H9 (cell line): ENCODE results near the gene DLX5. TPM values are rescaled to one million over a fixed set of nuclear protein-coding genes. Genes with fewer than 3 reads are reported as not detected.
A peak's percentile ranks its signal among the peaks of the same experiment; 100 is the strongest.

Experiments used
- DNase-seq: peaks from one replicate; pipeline ENCODE4 v3.0.0-alpha.2; 2017
- H2AFZ ChIP-seq: one replicate; pipeline ENCODE4 v1.6.1; 2013; ENCODE audit warnings: mild to moderate bottlenecking, low read length, control low read depth, moderate library complexity
- H2AK5ac ChIP-seq: 2 replicates; pipeline ENCODE4 v1.6.1; 2013; ENCODE audit warnings: low read length, control low read depth, mixed read lengths; ENCODE audit not compliant: insufficient read length
- H2BK120ac ChIP-seq: one replicate; pipeline ENCODE4 v1.6.1; 2013; ENCODE audit warnings: low read depth, mild to moderate bottlenecking, low read length, control low read depth, inconsistent platforms; ENCODE audit not compliant: poor library complexity, severe bottlenecking
- H2BK12ac ChIP-seq: 2 replicates; pipeline ENCODE4 v1.6.1; 2013; ENCODE audit warnings: low read length, control low read depth, mixed read lengths, low read depth; ENCODE audit not compliant: insufficient read length
- H2BK15ac ChIP-seq: 2 replicates; pipeline ENCODE4 v1.6.1; 2013; ENCODE audit warnings: low read depth, low read length, control low read depth
- H2BK20ac ChIP-seq: one replicate; pipeline ENCODE4 v1.6.1; 2013; ENCODE audit warnings: low read depth, mild to moderate bottlenecking, low read length, control low read depth, inconsistent platforms; ENCODE audit not compliant: poor library complexity, severe bottlenecking
- H2BK5ac ChIP-seq: 2 replicates; pipeline ENCODE4 v1.6.1; 2013; ENCODE audit warnings: low read length, control low read depth, mixed read lengths; ENCODE audit not compliant: insufficient read length
- H3K14ac ChIP-seq: 2 replicates; pipeline ENCODE4 v1.6.1; 2013; ENCODE audit warnings: low read length, control low read depth; ENCODE audit not compliant: insufficient read depth
- H3K18ac ChIP-seq: 2 replicates; pipeline ENCODE4 v1.6.1; 2013; ENCODE audit warnings: low read depth, mild to moderate bottlenecking, mixed read lengths, low read length, control low read depth; ENCODE audit not compliant: insufficient read length
- H3K23ac ChIP-seq: 2 replicates; pipeline ENCODE4 v1.6.1; 2013; ENCODE audit warnings: low read length, control low read depth, mixed read lengths, low read depth; ENCODE audit not compliant: insufficient read length
- H3K23me2 ChIP-seq: 2 replicates; pipeline ENCODE4 v1.6.1; 2013; ENCODE audit warnings: low read depth, mild to moderate bottlenecking, mixed read lengths, low read length, control low read depth; ENCODE audit not compliant: insufficient read length, poor library complexity, severe bottlenecking
- H3K27ac ChIP-seq: 2 replicates; pipeline ENCODE4 v1.5.1; 2013; ENCODE audit warnings: low read length, control low read depth, mixed read lengths, low read depth; ENCODE audit not compliant: insufficient read length
- H3K27me3 ChIP-seq: 2 replicates; pipeline ENCODE4 v1.6.1; 2013; ENCODE audit warnings: low read length, control low read depth, inconsistent platforms; ENCODE audit not compliant: insufficient read depth
- H3K4ac ChIP-seq: 2 replicates; pipeline ENCODE4 v1.6.1; 2013; ENCODE audit warnings: low read depth, mild to moderate bottlenecking, control low read depth, inconsistent platforms, low read length, moderate library complexity
- H3K4me1 ChIP-seq: 2 replicates; pipeline ENCODE4 v1.6.1; 2013; ENCODE audit warnings: low read length, control low read depth, inconsistent platforms; ENCODE audit not compliant: insufficient read depth
- H3K4me2 ChIP-seq: 2 replicates; pipeline ENCODE4 v1.6.1; 2013; ENCODE audit warnings: low read length, control low read depth, mixed read lengths; ENCODE audit not compliant: insufficient read length, insufficient read depth
- H3K56ac ChIP-seq: 2 replicates; pipeline ENCODE4 v1.6.1; 2013; ENCODE audit warnings: low read depth, mild to moderate bottlenecking, mixed read lengths, low read length, control low read depth; ENCODE audit not compliant: insufficient read length
- H3K79me1 ChIP-seq: 2 replicates; pipeline ENCODE4 v1.6.1; 2013; ENCODE audit warnings: low read depth, mild to moderate bottlenecking, moderate library complexity, low read length, control low read depth, inconsistent platforms; ENCODE audit not compliant: insufficient read depth, poor library complexity, severe bottlenecking
- H3K79me2 ChIP-seq: 2 replicates; pipeline ENCODE4 v1.6.1; 2013; ENCODE audit warnings: low read length, control low read depth, inconsistent platforms; ENCODE audit not compliant: insufficient read depth
- H3K9ac ChIP-seq: 2 replicates; pipeline ENCODE4 v1.6.1; 2013; ENCODE audit warnings: low read length, control low read depth, mixed read lengths; ENCODE audit not compliant: insufficient read length; ENCODE audit errors: extremely low read depth
- H3K9me3 ChIP-seq: one replicate; pipeline ENCODE4 v1.6.1; 2013; ENCODE audit warnings: low read depth, low read length, inconsistent platforms; ENCODE audit not compliant: control insufficient read depth
- H3T11ph ChIP-seq: one replicate; pipeline ENCODE4 v1.6.1; 2013; ENCODE audit warnings: mild to moderate bottlenecking, low read length, control low read depth, inconsistent platforms
- H4K20me1 ChIP-seq: one replicate; pipeline ENCODE4 v1.6.1; 2013; ENCODE audit not compliant: control insufficient read depth, insufficient read length, insufficient read depth
- H4K5ac ChIP-seq: 2 replicates; pipeline ENCODE4 v1.6.1; 2013; ENCODE audit warnings: low read depth, mild to moderate bottlenecking, mixed read lengths, low read length, control low read depth; ENCODE audit not compliant: insufficient read length
- H4K8ac ChIP-seq: replicated peaks from 2 replicates; pipeline ENCODE4 v1.6.1; 2013; ENCODE audit warnings: low read length, control low read depth, mixed read lengths, low read depth; ENCODE audit not compliant: insufficient read length
- H4K91ac ChIP-seq: 2 replicates; pipeline ENCODE4 v1.6.1; 2013; ENCODE audit warnings: low read depth, mild to moderate bottlenecking, moderate library complexity, mixed read lengths, low read length, control low read depth; ENCODE audit not compliant: insufficient read length
- H3K27ac Mint-ChIP-seq, 3 experiments: 2 replicates in 2 of 3; 3 replicates in 1 of 3; pipeline ENCODE4 v1.8.0; 2020 to 2021; ENCODE audit warnings: mixed read lengths in 3 of 3, mild to moderate bottlenecking in 1 of 3, moderate library complexity in 1 of 3
- H3K27me3 Mint-ChIP-seq: 2 replicates; pipeline ENCODE4 v1.8.0; 2021; ENCODE audit warnings: low read depth, mild to moderate bottlenecking, moderate library complexity, mixed read lengths
- H3K36me3 Mint-ChIP-seq, 3 experiments: 2 replicates in 2 of 3; 3 replicates in 1 of 3; pipeline ENCODE4 v1.8.0; 2020 to 2021; ENCODE audit warnings: low read depth in 3 of 3, mixed read lengths in 3 of 3; ENCODE audit not compliant: insufficient read depth in 1 of 3
- H3K4me1 Mint-ChIP-seq, 2 experiments: 2 replicates each; pipeline ENCODE4 v1.8.0; 2020; ENCODE audit warnings: mixed read lengths in 2 of 2
- H3K4me3 Mint-ChIP-seq, 2 experiments: 2 replicates in 1 of 2; 3 replicates in 1 of 2; pipeline ENCODE4 v1.8.0; 2020 to 2021; ENCODE audit warnings: mild to moderate bottlenecking in 2 of 2, mixed read lengths in 2 of 2, moderate library complexity in 1 of 2
- H3K9me3 Mint-ChIP-seq, 2 experiments: 2 replicates in 1 of 2; 3 replicates in 1 of 2; pipeline ENCODE4 v1.8.0; 2020; ENCODE audit warnings: mild to moderate bottlenecking in 2 of 2, mixed read lengths in 2 of 2, moderate library complexity in 1 of 2
- whole genome bisulfite sequencing: extraction: QIAGEN DNeasy Blood & Tissue Kit; methylation state at CpG from one replicate; pipeline ENCODE4 v1.1.7; 2013; ENCODE audit warnings: missing lambda C conversion rate, low lambda C conversion rate, mixed read lengths; ENCODE audit not compliant: insufficient read length; ENCODE audit errors: extremely low coverage; 5-methylcytosine and 5-hydroxymethylcytosine counted together
- total RNA-seq: library from RNA; stranded (reverse); gene quantifications from 2 replicates; pipeline ENCODE4 v1.2.1, GENCODE V29; 2021
- TF ChIP-seq, protein P1 (sequence below): fragments of 200-600 bp; sonication (generic); conservative IDR thresholded peaks from 3 replicates; pipeline ENCODE4 v1.8.0; 2021; ENCODE audit warnings: antibody characterized with exemption, mild to moderate bottlenecking

Gene DLX5
- total RNA-seq, 1 experiment from 2014 or later = 0.22 TPM

DNA sequence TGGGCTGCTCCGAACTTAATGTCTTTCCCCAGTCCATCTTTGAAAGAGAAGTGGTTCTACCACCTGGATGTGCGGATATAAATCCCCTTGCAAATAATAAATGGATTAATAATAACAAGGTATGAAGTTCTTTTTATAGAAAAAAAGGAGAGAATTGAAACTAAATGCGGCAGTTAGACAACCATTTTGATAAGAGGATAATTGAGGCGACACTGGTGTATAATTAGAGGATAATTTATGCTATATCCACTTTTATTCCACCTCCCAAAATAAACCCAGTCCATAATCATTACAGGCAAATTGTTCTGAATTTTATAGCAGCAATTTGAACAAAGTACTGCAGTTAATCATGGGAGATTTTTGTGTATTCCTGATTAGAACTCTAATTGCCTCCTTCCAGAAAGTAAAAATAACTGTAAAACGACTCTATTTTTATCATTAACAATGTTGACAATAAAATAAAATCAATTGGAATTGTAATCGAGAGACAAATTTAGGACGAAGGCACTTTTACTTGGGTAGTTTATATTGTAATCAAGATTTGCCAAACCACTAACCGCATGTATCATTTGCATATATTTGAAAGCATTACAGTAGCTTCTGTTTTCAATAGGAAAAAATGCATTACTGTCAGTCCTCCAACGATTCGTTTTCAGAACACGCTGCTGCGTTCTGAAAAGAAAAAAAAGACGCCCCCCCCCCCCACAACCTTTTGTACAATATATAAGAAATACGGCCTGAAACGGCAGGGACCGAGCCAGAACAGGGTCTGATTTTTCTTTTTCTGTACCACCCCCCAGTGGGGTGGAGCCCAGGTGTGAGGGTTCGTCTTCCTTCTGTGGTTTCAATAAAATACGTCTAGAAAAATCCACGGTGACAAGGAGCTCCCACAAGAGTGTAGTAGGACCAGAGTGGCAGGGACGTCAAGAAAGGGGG, 20.1 kb downstream of the DLX5 start:
- H3K14ac ChIP-seq = no peak overlapping the region
- H3K27me3 ChIP-seq = peaks cover 84% of the 10 kb centered on the region
- H3K27ac ChIP-seq = no peak overlapping the region
- H4K91ac ChIP-seq = no peak overlapping the region
- no peaks in the 10 kb centered on the region for H3K79me2 ChIP-seq
- no peak overlapping the region for H2BK15ac ChIP-seq
- H3K4me1 Mint-ChIP-seq = peaks cover 44 to 57% of the 10 kb centered on the region in 2 experiments
- H3K18ac ChIP-seq = no peak overlapping the region
- peaks cover 98% of the 10 kb centered on the region for H3K27me3 Mint-ChIP-seq
- no peak overlapping the region for H2BK120ac ChIP-seq
- TF ChIP-seq, protein P1, sequence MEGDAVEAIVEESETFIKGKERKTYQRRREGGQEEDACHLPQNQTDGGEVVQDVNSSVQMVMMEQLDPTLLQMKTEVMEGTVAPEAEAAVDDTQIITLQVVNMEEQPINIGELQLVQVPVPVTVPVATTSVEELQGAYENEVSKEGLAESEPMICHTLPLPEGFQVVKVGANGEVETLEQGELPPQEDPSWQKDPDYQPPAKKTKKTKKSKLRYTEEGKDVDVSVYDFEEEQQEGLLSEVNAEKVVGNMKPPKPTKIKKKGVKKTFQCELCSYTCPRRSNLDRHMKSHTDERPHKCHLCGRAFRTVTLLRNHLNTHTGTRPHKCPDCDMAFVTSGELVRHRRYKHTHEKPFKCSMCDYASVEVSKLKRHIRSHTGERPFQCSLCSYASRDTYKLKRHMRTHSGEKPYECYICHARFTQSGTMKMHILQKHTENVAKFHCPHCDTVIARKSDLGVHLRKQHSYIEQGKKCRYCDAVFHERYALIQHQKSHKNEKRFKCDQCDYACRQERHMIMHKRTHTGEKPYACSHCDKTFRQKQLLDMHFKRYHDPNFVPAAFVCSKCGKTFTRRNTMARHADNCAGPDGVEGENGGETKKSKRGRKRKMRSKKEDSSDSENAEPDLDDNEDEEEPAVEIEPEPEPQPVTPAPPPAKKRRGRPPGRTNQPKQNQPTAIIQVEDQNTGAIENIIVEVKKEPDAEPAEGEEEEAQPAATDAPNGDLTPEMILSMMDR = no peak
- H2AFZ ChIP-seq = no peak overlapping the region
- H3K4me1 ChIP-seq = no peaks in the 10 kb centered on the region; the same call in 1 of the 2 replicates
- H3K36me3 Mint-ChIP-seq = no peaks in the 10 kb centered on the region
- no peak overlapping the region for H3K9ac ChIP-seq
- no peak overlapping the region for H3K56ac ChIP-seq
- peaks cover under 1 to 9% of the 10 kb centered on the region in 2 experiments; a peak in 3 of 5 replicates for H3K9me3 Mint-ChIP-seq
- no peak overlapping the region for H3K4ac ChIP-seq
- no peak overlapping the region for H3T11ph ChIP-seq
- H3K23ac ChIP-seq = no peak overlapping the region
- H3K23me2 ChIP-seq = peaks cover 9% of the 10 kb centered on the region
- no peak overlapping the region for H2AK5ac ChIP-seq
- no peak overlapping the region for H4K5ac ChIP-seq
- no peaks in the 10 kb centered on the region for H3K9me3 ChIP-seq
- no CpG with 5 or more reads among the region's 20 CpGs for WGBS
- H2BK20ac ChIP-seq = no peak overlapping the region
- H2BK12ac ChIP-seq = no peak overlapping the region
- no peak overlapping the region for H2BK5ac ChIP-seq
- H4K8ac ChIP-seq = no peak overlapping the region
- H3K4me3 Mint-ChIP-seq = peak overlapping the region in 1 of 2 experiments; percentile 91; a peak in 3 of 5 replicates
- no peak overlapping the region for H3K27ac Mint-ChIP-seq
- H3K4me2 ChIP-seq = peak overlapping the region; percentile 63
- H4K20me1 ChIP-seq = peaks cover 5% of the 10 kb centered on the region
- H3K79me1 ChIP-seq = no peaks in the 10 kb centered on the region
- no peak for DNase-seq
